GM12865 (cell line): ENCODE measurements around the gene NXPE1.

ENCODE experiments used
- DNase-seq: peaks from one replicate; pipeline ENCODE4 v3.0.0; 2010; ENCODE audit warnings: low read depth
- H3K4me3 ChIP-seq: 2 replicates; pipeline ENCODE4 v1.5.1; 2011; ENCODE audit warnings: mild to moderate bottlenecking, low read depth, low read length, control low read depth
- CTCF ChIP-seq: IDR thresholded peaks from 2 replicates; pipeline ENCODE4 v1.5.1; 2011; ENCODE audit warnings: low read length, control low read depth, low read depth, inconsistent platforms; ENCODE audit not compliant: insufficient read depth; ENCODE audit errors: missing control alignments

The NXPE1 gene

GRCh38 chr11:114479331-114479730 lies 80.3 kb downstream of the NXPE1 start:
- H3K4me3 ChIP-seq, result no peak overlapping the region
- TF ChIP-seq CTCF, result no peak
- DNase-seq, result no peak

- DNase-seq, result no peak
- TF ChIP-seq CTCF, result no peak
- H3K4me3 ChIP-seq, result no peak overlapping the region
These were observed 80.9 kb downstream of the NXPE1 start for GRCh38 chr11:114478768-114479167.

GRCh38 chr11:114478001-114478410 lies 81.7 kb downstream of the NXPE1 start:
- H3K4me3 ChIP-seq, result no peak overlapping the region
- no peak for DNase-seq
- TF ChIP-seq CTCF, result no peak

- TF ChIP-seq CTCF, result no peak
- no peak for DNase-seq
- no peak overlapping the region for H3K4me3 ChIP-seq
These were observed 87.0 kb downstream of the NXPE1 start for GRCh38 chr11:114472661-114473060.
